ENCODE measurements around the gene ERBB4.

GRCh38 chr2:211877061-211877460 is 661.5 kb downstream of the ERBB4 start:
- TF ChIP-seq, protein P1, sequence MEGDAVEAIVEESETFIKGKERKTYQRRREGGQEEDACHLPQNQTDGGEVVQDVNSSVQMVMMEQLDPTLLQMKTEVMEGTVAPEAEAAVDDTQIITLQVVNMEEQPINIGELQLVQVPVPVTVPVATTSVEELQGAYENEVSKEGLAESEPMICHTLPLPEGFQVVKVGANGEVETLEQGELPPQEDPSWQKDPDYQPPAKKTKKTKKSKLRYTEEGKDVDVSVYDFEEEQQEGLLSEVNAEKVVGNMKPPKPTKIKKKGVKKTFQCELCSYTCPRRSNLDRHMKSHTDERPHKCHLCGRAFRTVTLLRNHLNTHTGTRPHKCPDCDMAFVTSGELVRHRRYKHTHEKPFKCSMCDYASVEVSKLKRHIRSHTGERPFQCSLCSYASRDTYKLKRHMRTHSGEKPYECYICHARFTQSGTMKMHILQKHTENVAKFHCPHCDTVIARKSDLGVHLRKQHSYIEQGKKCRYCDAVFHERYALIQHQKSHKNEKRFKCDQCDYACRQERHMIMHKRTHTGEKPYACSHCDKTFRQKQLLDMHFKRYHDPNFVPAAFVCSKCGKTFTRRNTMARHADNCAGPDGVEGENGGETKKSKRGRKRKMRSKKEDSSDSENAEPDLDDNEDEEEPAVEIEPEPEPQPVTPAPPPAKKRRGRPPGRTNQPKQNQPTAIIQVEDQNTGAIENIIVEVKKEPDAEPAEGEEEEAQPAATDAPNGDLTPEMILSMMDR (IDR thresholded peaks at IDR 0.05), result no peak
- TF ChIP-seq ZFX (IDR thresholded peaks at IDR 0.05; ENCODE audit: borderline replicate concordance), result no peak

Measured in 22Rv1 (cell line).